ENCODE data around the gene PRMT3.

Gene PRMT3

GRCh38 chr11:20453657-20454316 is 66.3 kb downstream of the PRMT3 start:
- no peak for DNase-seq (ENCODE audit: extremely low read depth, insufficient read length)
- no peak overlapping the region for H3K4me3 ChIP-seq (replicated peaks; ENCODE audit: low read depth, low read length)
- no peaks in the 10 kb centered on the region for H3K27me3 ChIP-seq (replicated peaks; ENCODE audit: control insufficient read depth, insufficient read depth, low read length)
- TF ChIP-seq CTCF (IDR thresholded peaks at IDR 0.05; ENCODE audit: insufficient read depth, low read length, poor library complexity, severe bottlenecking), result no peak
- H3K36me3 ChIP-seq (ENCODE audit: control insufficient read depth, insufficient read depth, low read length), result no peaks in the 10 kb centered on the region; the same call in 1 of the 2 replicates

GRCh38 chr11:20457001-20457799 is 69.7 kb downstream of the PRMT3 start:
- no peak for DNase-seq (ENCODE audit: extremely low read depth, insufficient read length)
- Histone ChIP-seq H3K4me3 (replicated peaks; ENCODE audit: low read depth, low read length) (no peak overlapping the region), H3K36me3 (ENCODE audit: control insufficient read depth, insufficient read depth, low read length) (no peaks in the 10 kb centered on the region; the same call in 1 of the 2 replicates), H3K27me3 (replicated peaks; ENCODE audit: control insufficient read depth, insufficient read depth, low read length) (no peaks in the 10 kb centered on the region)
- no peak for TF ChIP-seq CTCF (IDR thresholded peaks at IDR 0.05; ENCODE audit: insufficient read depth, low read length, poor library complexity, severe bottlenecking)

GRCh38 chr11:20457934-20458680 is 70.6 kb downstream of the PRMT3 start:
- Histone ChIP-seq H3K4me3 (replicated peaks; ENCODE audit: low read depth, low read length) (no peak overlapping the region), H3K27me3 (replicated peaks; ENCODE audit: control insufficient read depth, insufficient read depth, low read length) (no peaks in the 10 kb centered on the region), H3K36me3 (ENCODE audit: control insufficient read depth, insufficient read depth, low read length) (no peaks in the 10 kb centered on the region; the same call in 1 of the 2 replicates)
- no peak for DNase-seq (ENCODE audit: extremely low read depth, insufficient read length)
- no peak for TF ChIP-seq CTCF (IDR thresholded peaks at IDR 0.05; ENCODE audit: insufficient read depth, low read length, poor library complexity, severe bottlenecking)

- Histone ChIP-seq H3K36me3 (ENCODE audit: control insufficient read depth, insufficient read depth, low read length) (no peaks in the 10 kb centered on the region; the same call in 1 of the 2 replicates), H3K4me3 (replicated peaks; ENCODE audit: low read depth, low read length) (no peak overlapping the region), H3K27me3 (replicated peaks; ENCODE audit: control insufficient read depth, insufficient read depth, low read length) (no peaks in the 10 kb centered on the region)
- no peak for DNase-seq (ENCODE audit: extremely low read depth, insufficient read length)
- TF ChIP-seq CTCF (IDR thresholded peaks at IDR 0.05; ENCODE audit: insufficient read depth, low read length, poor library complexity, severe bottlenecking), result no peak
Observed at GRCh38 chr11:20458905-20459632, 71.6 kb downstream of the PRMT3 start.

GRCh38 chr11:20459865-20460264 is 72.3 kb downstream of the PRMT3 start:
- no peak for DNase-seq (ENCODE audit: extremely low read depth, insufficient read length)
- no peak for TF ChIP-seq CTCF (IDR thresholded peaks at IDR 0.05; ENCODE audit: insufficient read depth, low read length, poor library complexity, severe bottlenecking)
- H3K4me3 ChIP-seq (replicated peaks; ENCODE audit: low read depth, low read length), result no peak overlapping the region
- no peaks in the 10 kb centered on the region; the same call in 1 of the 2 replicates for H3K36me3 ChIP-seq (ENCODE audit: control insufficient read depth, insufficient read depth, low read length)
- H3K27me3 ChIP-seq (replicated peaks; ENCODE audit: control insufficient read depth, insufficient read depth, low read length), result no peaks in the 10 kb centered on the region
